ENCODE measurements around the gene ZNF398.
A peak's percentile ranks its signal among the peaks of the same experiment; 100 is the strongest.

The ZNF398 gene

DNA sequence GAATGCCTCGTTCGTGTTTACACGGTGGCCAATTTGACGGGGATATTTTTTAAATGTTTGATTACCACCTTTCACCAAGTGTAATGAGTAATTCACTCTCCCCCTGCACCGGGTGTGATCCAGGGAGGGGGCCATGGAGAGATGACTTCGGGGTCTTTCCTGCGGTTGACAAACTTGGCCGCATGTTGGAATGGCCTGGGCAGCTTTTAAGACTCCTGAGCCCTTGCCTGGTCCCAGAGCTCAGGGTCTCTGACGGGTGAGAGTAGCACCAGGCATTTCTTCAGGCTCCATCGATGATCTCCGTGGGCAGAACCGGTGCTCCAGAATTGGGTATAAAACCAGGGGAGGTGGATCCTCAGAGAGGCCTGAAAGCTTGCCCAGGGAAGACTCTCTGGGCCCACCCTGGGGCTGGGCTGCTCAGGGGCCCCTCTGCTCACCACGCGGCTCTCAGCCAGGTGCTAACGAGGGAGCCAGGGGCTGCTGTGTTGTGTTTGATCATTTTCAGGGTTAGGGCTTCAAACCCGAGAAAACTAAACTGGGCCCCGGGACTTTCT, 49.0 kb downstream of the ZNF398 start:
- no peak for DNase-seq

DNA sequence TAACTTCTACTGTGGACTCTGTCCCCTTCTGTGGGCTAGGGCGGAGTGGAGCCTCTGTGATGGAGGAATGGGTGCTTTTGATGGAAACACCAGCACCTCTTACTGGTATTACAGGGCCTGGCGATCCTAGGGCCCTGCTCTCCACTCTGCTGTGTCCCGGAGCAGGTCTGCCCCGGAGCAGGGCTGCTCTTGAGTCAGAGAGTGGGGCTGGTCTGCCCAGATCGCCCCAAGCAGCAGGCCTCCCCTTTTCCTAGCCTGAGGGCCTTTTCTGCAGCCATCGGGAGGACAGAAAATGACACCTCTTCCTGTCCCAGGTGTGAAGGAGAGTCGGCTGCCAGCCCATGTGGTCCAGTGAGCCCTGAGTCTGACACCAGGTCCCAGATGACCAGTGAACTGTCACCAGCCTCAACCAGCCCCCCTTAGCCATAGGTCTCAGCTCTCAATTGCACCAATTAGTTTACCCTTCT, 49.5 kb downstream of the ZNF398 start:
- DNase-seq = no peak

- no peak for DNase-seq
Measured at GRCh38 chr7:149197675-149198074, 50.4 kb downstream of the ZNF398 start.

DNA sequence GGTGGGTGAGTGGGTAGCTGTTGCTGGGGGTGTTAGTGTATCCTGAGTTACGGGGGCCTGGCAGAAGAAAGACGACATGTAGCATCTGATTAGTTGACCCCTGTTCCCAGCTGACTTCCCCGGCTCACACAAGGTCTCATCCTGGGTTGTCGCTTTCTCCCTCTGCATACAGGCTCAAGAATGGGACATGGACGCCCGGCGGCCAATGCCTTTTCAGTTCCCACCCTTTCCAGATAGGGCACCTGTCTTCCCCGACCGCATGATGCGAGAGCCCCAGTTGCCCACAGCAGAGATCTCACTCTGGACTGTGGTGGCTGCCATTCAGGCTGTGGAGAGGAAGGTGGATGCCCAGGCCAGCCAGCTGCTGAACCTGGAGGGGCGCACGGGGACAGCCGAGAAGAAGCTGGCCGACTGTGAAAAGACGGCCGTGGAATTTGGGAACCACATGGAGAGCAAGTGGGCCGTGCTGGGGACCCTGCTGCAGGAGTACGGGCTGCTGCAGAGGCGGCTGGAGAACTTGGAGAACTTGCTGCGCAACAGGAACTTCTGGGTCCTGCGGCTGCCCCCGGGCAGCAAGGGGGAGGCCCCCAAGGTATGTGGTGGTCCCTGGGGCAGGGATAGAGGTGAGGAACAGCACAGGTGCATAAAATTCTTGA, 51.0 kb downstream of the ZNF398 start:
- DNase-seq = no peak

- DNase-seq = no peak
Measured at GRCh38 chr7:149199234-149199995, 52.2 kb downstream of the ZNF398 start.

DNA sequence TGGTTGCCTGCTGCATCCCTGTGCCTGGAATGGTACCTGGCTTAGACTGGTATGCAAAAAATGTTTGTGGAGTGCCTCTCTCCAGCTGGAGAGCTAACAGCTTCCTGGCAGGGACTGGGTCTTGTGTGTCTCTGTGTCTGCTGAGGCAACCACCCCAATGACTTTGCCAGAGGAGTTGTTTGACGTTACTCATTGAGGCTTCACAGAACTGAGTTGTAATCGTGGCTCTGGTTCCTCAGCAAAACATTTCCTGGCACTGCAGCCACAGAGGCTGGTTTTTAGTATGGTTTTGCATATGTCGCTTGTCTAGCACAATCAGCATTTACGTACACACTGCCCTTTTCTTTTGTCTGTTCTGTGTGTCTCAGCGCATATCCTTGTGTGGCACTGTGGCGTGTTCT, 55.6 kb downstream of the ZNF398 start:
- DNase-seq = no peak

- no peak for DNase-seq
Measured at GRCh38 chr7:149205690-149206381, 58.6 kb downstream of the ZNF398 start.

DNA sequence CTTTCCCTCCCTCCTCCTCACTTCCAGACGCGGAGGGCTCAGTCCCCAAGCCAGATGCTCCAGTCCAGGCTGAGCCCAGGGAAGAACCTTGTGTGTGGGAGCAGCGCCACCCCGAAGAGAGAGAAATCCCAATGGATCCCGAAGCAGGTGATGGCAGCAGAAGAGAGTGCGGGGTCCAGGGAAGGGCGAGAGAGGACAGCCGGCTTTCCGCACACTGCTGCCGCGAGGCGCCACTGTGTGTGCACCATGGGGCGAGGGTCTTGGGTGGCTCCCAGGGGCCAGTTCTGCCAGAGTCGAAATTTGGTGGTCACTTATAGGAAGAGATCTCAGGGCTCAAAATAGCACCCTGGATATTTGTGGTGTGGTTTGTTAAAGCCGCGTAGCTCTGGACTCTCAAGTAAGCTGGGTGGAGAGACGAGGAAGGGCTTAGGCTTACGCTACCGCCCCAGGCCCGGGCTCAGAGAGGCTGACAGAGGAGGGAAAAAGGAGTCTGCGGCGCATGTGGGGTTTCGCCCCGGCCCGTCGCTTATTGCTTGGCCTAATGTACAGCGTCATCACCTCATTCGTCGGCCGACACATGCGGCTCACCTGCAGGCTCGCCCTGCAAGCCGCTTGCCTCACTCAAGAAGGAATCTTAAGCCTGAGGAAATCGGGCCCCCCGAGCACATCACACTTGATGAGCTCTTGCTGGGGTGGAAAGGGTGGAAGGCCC, 60.2 kb downstream of the ZNF398 start:
- no peak for DNase-seq

- DNase-seq = peak; percentile 39
Measured at GRCh38 chr7:149209518-149210269, 62.4 kb downstream of the ZNF398 start.

GRCh38 chr7:149210551-149210950, 63.3 kb downstream of the ZNF398 start:
- no peak for DNase-seq

- no peak for DNase-seq
Measured at GRCh38 chr7:149214020-149214720, 66.9 kb downstream of the ZNF398 start.

DNA sequence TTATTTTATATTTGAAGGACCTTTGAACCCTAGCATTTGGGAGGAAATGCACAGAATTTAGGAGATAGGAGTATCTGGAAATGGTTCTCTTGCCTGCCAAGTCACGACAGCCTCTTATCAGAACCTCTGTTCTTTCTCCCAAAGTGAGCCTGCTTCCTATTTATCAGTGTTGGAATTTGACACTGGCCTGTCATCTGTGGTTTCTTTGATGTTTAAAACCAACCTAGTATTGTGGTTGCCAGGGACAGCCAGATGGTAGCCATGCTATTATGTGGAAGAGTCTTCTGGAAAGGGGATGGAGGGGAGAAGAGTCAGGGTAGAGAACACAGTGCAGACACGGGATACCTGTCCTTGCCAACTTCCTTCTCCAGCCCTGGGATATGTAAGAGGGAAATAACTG, 69.1 kb downstream of the ZNF398 start:
- DNase-seq = no peak

- DNase-seq = no peak
Measured at GRCh38 chr7:149217570-149217969, 70.3 kb downstream of the ZNF398 start.

- no peak for DNase-seq
Measured at GRCh38 chr7:149218469-149219420, 71.5 kb downstream of the ZNF398 start.

DNA sequence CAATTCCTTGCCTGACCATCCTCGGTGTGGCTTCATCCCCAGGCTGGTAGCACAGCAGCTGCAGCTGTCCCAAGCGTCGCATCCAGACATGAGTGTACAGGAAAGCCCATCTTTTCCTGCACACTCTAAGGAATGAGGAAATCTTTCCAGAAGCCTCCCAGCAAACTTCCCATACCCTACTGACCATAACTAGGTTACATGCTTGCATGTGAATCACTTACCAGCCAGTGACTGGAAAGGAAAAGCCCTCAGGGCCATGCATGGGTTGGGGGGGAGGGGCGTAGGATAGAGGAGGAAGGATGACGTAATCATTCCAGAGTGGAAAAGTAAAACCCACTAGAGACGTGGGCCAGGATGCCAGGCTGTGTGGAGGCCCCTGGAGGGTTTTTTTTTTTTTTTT, 73.3 kb downstream of the ZNF398 start:
- no peak for DNase-seq

DNA sequence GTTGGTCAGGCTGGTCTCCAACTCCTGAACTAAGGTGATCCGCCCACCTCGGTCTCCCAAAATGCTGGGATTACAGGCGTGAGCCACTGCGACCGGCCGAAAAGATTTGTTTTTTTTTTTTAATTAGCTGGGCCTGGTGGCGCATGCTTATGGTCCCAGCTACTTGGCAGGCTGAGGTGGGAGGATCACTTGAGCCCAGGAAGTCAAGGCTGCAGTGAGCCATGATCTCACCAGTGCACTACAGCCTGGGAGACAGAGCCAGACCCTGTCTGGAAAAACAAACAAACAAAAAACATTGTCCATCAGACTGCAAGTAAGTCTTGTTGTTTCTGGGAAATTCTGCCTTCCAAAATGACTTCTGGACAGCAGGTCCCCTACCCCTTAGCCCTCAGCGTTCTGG, 75.9 kb downstream of the ZNF398 start:
- DNase-seq = no peak

DNA sequence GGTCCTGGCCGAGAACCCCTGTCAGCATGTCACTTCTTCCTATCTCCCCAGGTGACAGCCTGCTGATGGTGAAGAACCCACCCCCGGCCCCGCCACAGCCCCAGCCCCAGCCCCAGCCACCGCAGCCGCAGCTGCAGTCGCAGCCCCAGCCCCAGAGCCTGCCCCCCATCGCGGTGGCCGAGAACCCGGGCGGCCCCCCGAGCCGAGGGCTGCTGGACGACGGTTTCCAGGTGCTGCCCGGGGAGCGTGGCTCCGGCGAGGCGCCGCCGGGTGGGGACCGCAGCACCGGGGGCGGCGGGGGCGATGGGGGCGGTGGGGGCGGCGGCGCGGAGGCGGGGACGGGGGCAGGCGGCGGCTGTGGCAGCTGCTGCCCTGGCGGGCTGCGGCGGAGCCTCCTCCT, 76.5 kb downstream of the ZNF398 start:
- DNase-seq = no peak

- DNase-seq = no peak
Measured at GRCh38 chr7:149224352-149224751, 77.1 kb downstream of the ZNF398 start.

GRCh38 chr7:149225106-149225505, 77.9 kb downstream of the ZNF398 start:
- DNase-seq = no peak

DNA sequence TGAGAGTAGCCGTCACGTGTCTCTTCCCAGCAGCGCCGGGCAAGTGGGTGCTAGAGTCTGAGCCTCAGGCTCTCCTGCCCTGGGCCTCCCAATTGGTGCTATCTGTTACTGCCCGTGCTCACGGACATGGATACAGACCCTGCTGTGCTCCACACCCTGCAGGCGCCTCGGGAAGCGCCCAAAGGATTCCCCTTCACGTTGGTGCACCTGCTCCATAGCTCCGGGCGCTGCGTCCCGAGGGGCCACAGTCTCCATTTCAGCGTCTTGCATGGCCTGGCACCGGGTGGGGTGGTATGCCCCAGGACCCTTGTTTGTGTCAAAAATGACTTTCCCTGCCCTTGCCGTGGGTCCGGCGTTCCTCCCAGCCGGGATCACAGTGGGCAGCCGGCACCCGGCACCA, 78.4 kb downstream of the ZNF398 start:
- no peak for DNase-seq

Measured in effector CD4-positive, alpha-beta T cell (primary cell).